SK-N-SH (cell line): ENCODE data around the gene ZBTB22. TPM values are rescaled to one million over a fixed set of nuclear protein-coding genes. Genes with fewer than 3 reads are reported as not detected.

Experiments used
- CTCF ChIA-PET: fragments of 300-600, 350-600 bp; formaldehyde crosslinking; extraction: SDS; loops from one replicate; lab custom pipeline; 2021; lab: Yijun Ruan, JAX
- POLR2A ChIA-PET: fragments of 350-600 bp; sonication (Branson Sonifier 250); formaldehyde crosslinking; extraction: SDS; loops from one replicate; lab custom pipeline; 2020; ENCODE audit warnings: antibody characterized with exemption, inconsistent platforms; lab: Yijun Ruan, JAX
- DNase-seq: peaks from one replicate; pipeline ENCODE4 v3.0.0; 2012
- H2AFZ ChIP-seq: fragments of 200-600 bp; sonication (generic); 2 replicates; pipeline ENCODE4 v1.8.1; 2016; ENCODE audit warnings: antibody characterized with exemption, mild to moderate bottlenecking, low read depth
- H3F3A ChIP-seq: fragments of 200-600 bp; sonication (generic); replicated peaks from 2 replicates; pipeline ENCODE3; 2016; ENCODE audit warnings: antibody characterized with exemption, mild to moderate bottlenecking; ENCODE audit not compliant: insufficient read depth
- H3K27ac ChIP-seq, 2 experiments: fragments of 200-500 bp in 1 of 2; fragments of 200-600 bp in 1 of 2; sonication (Bioruptor generic) in 1 of 2; sonication (generic), shearing (Covaris generic) in 1 of 2; 2 replicates each; pipeline versions ENCODE4 v1.5.1 to v1.6.1; 2014 to 2016; ENCODE audit warnings: low read depth in 2 of 2, inconsistent platforms in 1 of 2, low read length in 1 of 2, mild to moderate bottlenecking in 1 of 2, mixed read lengths in 1 of 2
- H3K27me3 ChIP-seq: fragments of 200-600 bp; sonication (generic), shearing (Covaris generic); 2 replicates; pipeline ENCODE4 v1.6.1; 2016; ENCODE audit warnings: mixed run types; ENCODE audit not compliant: insufficient read depth
- H3K36me3 ChIP-seq, 2 experiments: fragments of 200-500 bp in 1 of 2; fragments of 200-600 bp in 1 of 2; sonication (Bioruptor generic) in 1 of 2; sonication (generic) in 1 of 2; replicated peaks in 1 of 2; 2 replicates each; pipeline versions ENCODE3 to v1.5.1; 2014 to 2016; ENCODE audit warnings: low read length in 1 of 2, mild to moderate bottlenecking in 1 of 2; ENCODE audit not compliant: insufficient read depth in 2 of 2, control insufficient read depth in 1 of 2
- H3K4me1 ChIP-seq, 2 experiments: fragments of 200-500 bp in 1 of 2; fragments of 200-600 bp in 1 of 2; sonication (Bioruptor generic) in 1 of 2; sonication (generic), shearing (Covaris generic) in 1 of 2; 2 replicates each; pipeline versions ENCODE4 v1.5.1 to v1.6.1; 2014 to 2016; ENCODE audit warnings: low read depth in 1 of 2, low read length in 1 of 2, mixed run types in 1 of 2; ENCODE audit not compliant: insufficient read depth in 2 of 2, control insufficient read depth in 1 of 2
- H3K4me2 ChIP-seq: fragments of 200-600 bp; sonication (generic), shearing (Covaris generic); 2 replicates; pipeline ENCODE4 v1.6.1; 2017; ENCODE audit warnings: mixed run types
- H3K4me3 ChIP-seq, 2 experiments: fragments of 200-500 bp in 1 of 2; fragments of 200-600 bp in 1 of 2; sonication (Bioruptor generic) in 1 of 2; sonication (generic), shearing (Covaris generic) in 1 of 2; 2 replicates each; pipeline versions ENCODE4 v1.5.1 to v1.8.1; 2014 to 2016; ENCODE audit warnings: low read depth in 2 of 2, inconsistent platforms in 1 of 2, low read length in 1 of 2, mild to moderate bottlenecking in 1 of 2, mixed read lengths in 1 of 2, moderate library complexity in 1 of 2
- H3K79me2 ChIP-seq: fragments of 200-600 bp; sonication (generic); 2 replicates; pipeline ENCODE4 v1.8.1; 2017; ENCODE audit warnings: mild to moderate bottlenecking; ENCODE audit not compliant: insufficient read depth
- H3K9ac ChIP-seq: fragments of 200-600 bp; sonication (generic); 2 replicates; pipeline ENCODE4 v1.6.1; 2017; ENCODE audit warnings: mixed run types
- H3K9me2 ChIP-seq: fragments of 200-600 bp; sonication (generic); 2 replicates; pipeline ENCODE4 v1.6.1; 2017; ENCODE audit warnings: mixed run types
- H3K9me3 ChIP-seq: fragments of 200-600 bp; sonication (generic); 2 replicates; pipeline ENCODE4 v1.6.1; 2017; ENCODE audit warnings: mixed run types, mild to moderate bottlenecking, moderate library complexity
- H4K20me1 ChIP-seq: fragments of 200-600 bp; sonication (generic); 2 replicates; pipeline ENCODE4 v1.6.1; 2017; ENCODE audit warnings: mild to moderate bottlenecking, mixed run types; ENCODE audit not compliant: insufficient read depth
- CHD2 ChIP-seq: fragments of 150-350 bp; IDR thresholded peaks from 2 replicates; pipeline ENCODE4 v1.6.1; 2018; ENCODE audit warnings: low read length; ENCODE audit not compliant: partially characterized antibody
- CTCF ChIP-seq: fragments of 200-600 bp; sonication (generic); IDR thresholded peaks from 2 replicates; pipeline ENCODE4 v1.6.1; 2017; ENCODE audit warnings: antibody characterized with exemption, mild to moderate bottlenecking, moderate library complexity
- ELF1 ChIP-seq: IDR thresholded peaks from 2 replicates; pipeline ENCODE4 v1.4.0; 2012
- FOSL2 ChIP-seq: IDR thresholded peaks from 2 replicates; pipeline ENCODE4 v1.4.0; 2012; ENCODE audit warnings: low read depth, mild to moderate bottlenecking, moderate library complexity, borderline replicate concordance
- GABPA ChIP-seq: IDR thresholded peaks from 2 replicates; pipeline ENCODE4 v1.4.0; 2012; ENCODE audit warnings: low read depth, mild to moderate bottlenecking
- GATA2 ChIP-seq: sonication (generic); formaldehyde crosslinking; IDR thresholded peaks from 2 replicates; pipeline ENCODE4 v1.5.0; 2020; ENCODE audit warnings: mild to moderate bottlenecking, missing genetic modification reagents
- IRF3 ChIP-seq: fragments of 150-350 bp; IDR thresholded peaks from 2 replicates; pipeline ENCODE4 v1.6.1; 2016; ENCODE audit warnings: mild to moderate bottlenecking, low read depth, low read length
- JUND ChIP-seq: IDR thresholded peaks from 2 replicates; pipeline ENCODE4 v1.4.0; 2012
- MAX ChIP-seq: IDR thresholded peaks from 2 replicates; pipeline ENCODE4 v1.4.0; 2012; ENCODE audit warnings: low read depth
- MEF2A ChIP-seq: IDR thresholded peaks from 2 replicates; pipeline ENCODE4 v1.4.0; 2012; ENCODE audit warnings: low read depth, borderline replicate concordance
- NFIC ChIP-seq: IDR thresholded peaks from 2 replicates; pipeline ENCODE4 v1.4.0; 2012; ENCODE audit warnings: borderline replicate concordance
- PBX3 ChIP-seq: IDR thresholded peaks from 2 replicates; pipeline ENCODE4; 2012
- RCOR1 ChIP-seq: fragments of 150-350 bp; IDR thresholded peaks from 2 replicates; pipeline ENCODE4 v1.6.1; 2017; ENCODE audit warnings: antibody characterized with exemption, low read length
- REST ChIP-seq: IDR thresholded peaks from 2 replicates; pipeline ENCODE4 v1.6.1; 2012; ENCODE audit warnings: mild to moderate bottlenecking, low read depth, low read length, moderate library complexity
- RFX5 ChIP-seq: IDR thresholded peaks from 2 replicates; pipeline ENCODE4 v1.6.1; 2012; ENCODE audit warnings: mild to moderate bottlenecking, improper control_type of control experiment, low read length
- RXRA ChIP-seq: IDR thresholded peaks from 2 replicates; pipeline ENCODE4 v1.4.0; 2012; ENCODE audit warnings: low read depth, mild to moderate bottlenecking, borderline replicate concordance
- SMC3 ChIP-seq: IDR thresholded peaks from 2 replicates; pipeline ENCODE4 v1.6.1; 2012; ENCODE audit warnings: low read depth, low read length, improper control_type of control experiment
- TEAD4 ChIP-seq: IDR thresholded peaks from 2 replicates; pipeline ENCODE4 v1.4.0; 2012; ENCODE audit warnings: mild to moderate bottlenecking, borderline replicate concordance; ENCODE audit not compliant: insufficient read depth
- USF1 ChIP-seq: IDR thresholded peaks from 2 replicates; pipeline ENCODE4 v1.4.0; 2012; ENCODE audit warnings: low read depth, borderline replicate concordance
- ZBTB33 ChIP-seq: IDR thresholded peaks from 2 replicates; pipeline ENCODE4 v1.4.0; 2012; ENCODE audit warnings: low read depth, borderline replicate concordance
- WGBS: methylation state at CpG from one replicate; pipeline ENCODE4 v1.1.6; 2017; ENCODE audit warnings: low lambda C conversion rate; 5-methylcytosine and 5-hydroxymethylcytosine counted together
- polyA plus RNA-seq, 3 experiments: library from polyadenylated mRNA; depleted of rRNA; stranded (reverse); fragments of >200 nt; gene quantifications; 2 replicates each; pipeline ENCODE4 v1.2.3, GENCODE V29; 2012

ZBTB22 gene
- polyA plus RNA-seq, 1 of the 3 experiments (the other 2 are of a cell fraction), result 19.5 TPM

- TF ChIP-seq RFX5 (no peak), RXRA (no peak)
- TF ChIP-seq, all 33 proteins: peak for 5
Measured at GRCh38 chr6:33320315-33321181, 3.0 kb upstream of the ZBTB22 start (continued).

- H3K27ac ChIP-seq, result peak overlapping the region; percentile 54 to 88
- 92% methylated on average over 3 of the region's 3 CpGs for WGBS
- no peaks in the 10 kb centered on the region for H3K9me3 ChIP-seq
Measured at GRCh38 chr6:33319939-33320314, 2.4 kb upstream of the ZBTB22 start.

More at GRCh38 chr6:33319939-33320314, 2.4 kb upstream of the ZBTB22 start:
- H3K9me2 ChIP-seq, result no peaks in the 10 kb centered on the region
- no peaks in the 10 kb centered on the region for H3K27me3 ChIP-seq
- peaks cover 51% of the 10 kb centered on the region for H3K79me2 ChIP-seq
- CTCF ChIA-PET, result interaction anchor here (2.2 to 4.5 kb wide), 2 partner anchors 25 to 106 kb away, joined by 8 to 16 read pairs; no protein-coding TSS in a partner anchor
- POLR2A ChIA-PET, result no interaction called here
- DNase-seq, result no peak
- peaks cover 19 to 27% of the 10 kb centered on the region in 2 experiments for H3K36me3 ChIP-seq
- peaks cover 49% of the 10 kb centered on the region for H3F3A ChIP-seq
- no peak overlapping the region for H2AFZ ChIP-seq
- peak overlapping the region; percentile 29 to 79; a peak in 2 of 4 replicates for H3K4me3 ChIP-seq
- no peaks in the 10 kb centered on the region for H4K20me1 ChIP-seq
- peak overlapping the region; percentile 99 for H3K4me2 ChIP-seq
- H3K4me1 ChIP-seq, result peaks cover 35 to 52% of the 10 kb centered on the region in 2 experiments; a peak in 3 of 4 replicates
- TF ChIP-seq ZBTB33 (no peak), RCOR1 (no peak), CTCF (no peak), USF1 (no peak), ELF1 (no peak), CHD2 (no peak), TEAD4 (no peak), IRF3 (no peak), JUND (no peak), NFIC (no peak), GABPA (no peak), SMC3 (no peak), GATA2 (no peak), PBX3 (no peak), FOSL2 (no peak), MEF2A (no peak), MAX (no peak), REST (no peak)
- H3K9ac ChIP-seq, result peak overlapping the region; percentile 87
